ENCODE measurements around the gene NFX1.

NFX1 gene

DNA sequence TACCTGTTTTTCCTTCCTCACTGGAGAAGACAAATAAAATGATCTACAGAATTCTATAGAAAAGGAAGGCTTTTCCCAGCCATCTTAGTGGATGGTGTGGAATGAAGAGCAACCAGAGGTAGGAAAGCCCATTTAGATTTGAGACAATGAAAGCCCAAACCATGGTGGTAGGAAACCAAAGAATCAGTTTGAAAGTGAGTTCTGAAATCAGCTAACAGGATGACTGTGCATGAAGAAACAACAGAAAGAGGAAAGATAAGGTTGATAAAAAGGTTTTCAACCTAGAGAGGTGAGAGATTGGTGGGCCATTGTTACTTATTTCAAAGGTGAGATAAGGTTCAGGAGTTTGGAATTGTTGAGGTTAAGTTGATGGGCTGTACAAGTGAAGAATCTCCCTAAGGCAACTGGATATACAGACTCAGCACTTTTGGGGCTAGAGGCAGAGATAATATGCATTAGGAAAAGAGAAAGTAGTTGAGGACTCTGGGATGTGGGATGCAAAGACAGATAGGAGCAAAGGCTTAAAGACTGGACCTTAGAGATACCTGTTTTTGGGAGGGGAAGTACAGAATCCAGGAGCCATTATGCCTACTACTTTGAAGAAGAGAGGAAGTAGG lies 23.1 kb upstream of the NFX1 start:
- no peak for DNase-seq

DNA sequence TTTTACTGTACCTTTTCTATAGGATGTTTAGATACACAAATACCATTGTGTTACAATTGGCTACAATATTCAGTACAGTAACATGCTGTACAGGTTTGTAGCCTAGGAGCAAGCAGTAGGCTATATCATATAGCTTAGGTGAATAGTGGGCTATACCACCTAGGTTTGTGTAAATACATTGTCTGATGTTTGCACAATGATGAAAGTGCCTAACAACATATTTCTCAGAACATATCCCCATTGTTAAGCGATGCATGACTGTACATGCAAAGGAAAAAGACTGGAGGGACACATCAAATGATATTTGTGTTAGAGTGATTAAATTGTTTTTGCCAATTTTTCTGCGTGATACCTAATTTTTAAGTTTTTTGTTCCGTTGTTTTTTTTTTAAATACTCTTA lies 20.2 kb upstream of the NFX1 start:
- DNase-seq = no peak

DNA sequence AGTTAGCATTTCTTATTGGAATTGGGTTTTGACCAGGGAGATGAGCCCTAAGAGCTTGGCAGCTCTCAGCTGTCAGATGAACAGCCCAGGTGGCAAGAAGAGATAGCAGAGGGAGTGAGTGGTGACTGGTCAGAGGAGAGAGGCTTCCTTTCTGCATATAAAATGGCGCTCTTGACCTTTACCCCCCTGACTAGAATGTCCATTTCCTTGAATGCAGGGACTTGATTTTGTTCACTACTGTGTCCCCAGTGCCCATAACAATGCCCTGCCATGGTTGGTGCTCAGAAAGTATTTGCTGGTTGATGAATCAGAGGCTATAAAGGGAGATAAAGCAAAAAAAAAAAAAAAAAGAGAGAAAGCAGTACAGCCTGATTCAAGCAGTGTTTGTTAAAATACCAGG lies 18.3 kb upstream of the NFX1 start:
- DNase-seq = no peak

DNA sequence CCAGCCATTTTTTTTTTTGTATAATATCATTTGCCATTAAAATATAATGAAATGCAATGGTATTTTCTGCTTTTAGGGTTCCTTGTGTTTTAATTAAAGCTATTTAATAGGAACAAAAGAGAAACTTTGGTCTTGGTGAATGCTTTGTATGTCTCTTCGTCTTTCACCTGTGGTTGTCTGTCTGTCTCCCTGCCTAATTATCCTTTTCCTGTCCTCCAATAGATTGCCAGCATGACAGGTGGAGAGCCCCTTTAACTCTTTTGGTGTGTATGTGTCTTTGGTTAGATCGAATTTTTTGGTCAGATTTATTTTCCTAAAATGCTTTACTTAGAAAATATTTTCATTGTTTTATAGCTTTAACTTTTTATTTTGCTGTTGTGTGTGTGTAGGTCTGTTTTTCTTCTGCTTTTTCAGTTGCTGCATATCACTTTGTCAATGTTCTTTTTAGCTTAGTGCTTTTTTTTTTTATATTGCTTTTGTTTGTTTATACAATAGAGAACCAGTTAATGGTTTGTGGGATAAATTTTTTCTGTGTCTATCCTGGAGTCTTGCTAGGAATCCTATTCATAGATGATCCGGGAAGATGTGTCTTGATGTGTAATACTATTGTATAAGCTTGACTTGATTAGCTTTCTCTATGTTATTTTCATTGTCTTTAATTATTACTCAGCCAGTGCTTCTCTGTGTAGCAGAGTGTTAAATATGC lies 16.9 kb upstream of the NFX1 start:
- DNase-seq = no peak

DNA sequence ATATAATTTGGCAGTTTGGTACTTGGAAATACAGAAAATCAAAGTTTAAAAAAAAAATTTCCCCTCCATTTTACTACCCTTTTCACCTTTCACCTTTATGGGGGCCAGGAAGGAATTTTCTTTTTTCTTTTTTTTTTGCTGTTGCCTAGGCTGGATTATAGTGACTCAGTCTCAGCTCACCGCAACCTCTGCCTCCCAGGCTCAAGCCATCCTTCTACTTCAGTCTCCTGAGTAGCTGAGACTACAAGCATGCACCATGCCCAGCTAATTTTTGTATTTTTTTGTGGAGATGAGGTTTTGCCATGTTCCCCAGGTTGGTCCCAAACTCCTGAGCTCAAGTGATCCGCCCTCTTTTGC lies 16.4 kb upstream of the NFX1 start:
- no peak for DNase-seq

DNA sequence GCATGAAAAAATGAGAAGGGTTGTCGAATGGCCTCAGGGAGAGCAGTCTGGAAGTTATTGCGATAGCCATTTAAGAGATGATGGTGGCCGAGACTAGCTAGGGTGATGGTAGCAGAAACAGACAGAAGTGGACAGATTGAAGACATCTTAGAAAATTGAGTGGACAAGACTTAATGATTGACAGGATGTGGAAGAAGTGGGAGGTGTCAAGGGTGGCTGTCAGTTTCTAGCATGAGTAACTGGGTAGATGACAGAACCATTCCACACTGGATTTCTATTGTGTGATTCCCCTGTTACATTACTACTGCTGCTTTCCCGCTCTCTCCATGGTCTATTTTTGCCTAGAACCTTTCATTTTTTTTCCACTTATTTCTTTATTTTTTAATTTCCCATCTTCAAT lies 12.8 kb upstream of the NFX1 start:
- no peak for DNase-seq

DNA sequence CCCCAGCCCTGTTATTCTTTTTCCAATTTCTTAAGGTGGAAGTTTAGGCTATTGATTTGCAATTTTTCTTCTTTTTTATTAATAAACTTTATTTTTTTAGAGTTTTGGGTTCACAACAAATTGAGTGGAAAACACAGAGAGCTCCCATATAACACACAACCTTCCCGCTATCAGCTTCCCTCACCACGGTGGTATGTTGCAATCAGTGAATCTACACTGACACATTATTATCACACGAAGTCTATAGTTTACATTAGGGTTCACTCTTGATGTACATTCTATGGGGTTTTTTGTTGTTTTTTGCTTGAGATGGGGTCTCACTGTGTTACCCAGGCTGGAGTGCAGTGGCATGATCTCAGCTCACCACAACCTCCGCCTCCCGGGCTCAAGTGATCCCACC lies 4.8 kb upstream of the NFX1 start:
- DNase-seq = no peak

DNA sequence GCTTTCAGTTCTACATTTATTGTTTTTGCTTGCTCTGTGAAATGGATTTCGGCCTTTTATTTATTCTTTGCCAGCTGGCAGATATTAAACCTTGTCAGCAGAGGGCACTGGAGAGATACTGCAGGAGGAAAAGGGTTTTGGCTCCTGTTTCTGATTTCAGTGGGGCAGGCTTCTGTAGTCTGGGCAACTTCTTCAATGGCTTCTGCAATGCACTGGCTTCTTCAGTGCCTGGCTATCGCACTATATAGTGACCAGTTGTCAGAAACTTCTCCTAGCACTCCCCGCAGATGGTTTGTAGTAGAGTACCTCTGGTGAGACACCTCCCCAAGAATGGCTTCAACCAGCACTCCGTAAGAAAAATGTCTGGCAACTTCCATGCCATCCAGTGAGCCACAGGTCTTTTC lies 3.2 kb upstream of the NFX1 start:
- DNase-seq = peak; percentile 70

DNA sequence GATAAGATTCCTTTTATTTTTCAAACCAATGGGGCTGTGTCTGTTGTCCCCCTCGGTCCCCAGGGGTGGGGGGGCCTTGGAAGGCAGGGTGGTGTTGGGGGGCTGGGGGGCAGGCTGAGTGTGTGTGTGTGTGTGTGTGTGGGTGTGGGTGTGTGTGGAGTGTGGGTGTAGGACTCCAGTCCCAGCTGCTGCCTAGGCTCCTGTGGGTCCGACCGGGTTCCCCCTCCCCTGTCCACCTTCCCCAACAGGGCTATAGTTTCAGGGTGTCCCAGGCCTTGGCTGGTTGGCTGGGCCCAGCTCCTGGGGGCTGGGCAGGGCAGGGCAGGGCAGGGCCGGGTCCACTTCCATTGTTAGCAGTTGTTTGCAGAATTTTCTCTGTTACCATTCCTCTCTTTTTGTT lies 2.1 kb upstream of the NFX1 start:
- no peak for DNase-seq

DNA sequence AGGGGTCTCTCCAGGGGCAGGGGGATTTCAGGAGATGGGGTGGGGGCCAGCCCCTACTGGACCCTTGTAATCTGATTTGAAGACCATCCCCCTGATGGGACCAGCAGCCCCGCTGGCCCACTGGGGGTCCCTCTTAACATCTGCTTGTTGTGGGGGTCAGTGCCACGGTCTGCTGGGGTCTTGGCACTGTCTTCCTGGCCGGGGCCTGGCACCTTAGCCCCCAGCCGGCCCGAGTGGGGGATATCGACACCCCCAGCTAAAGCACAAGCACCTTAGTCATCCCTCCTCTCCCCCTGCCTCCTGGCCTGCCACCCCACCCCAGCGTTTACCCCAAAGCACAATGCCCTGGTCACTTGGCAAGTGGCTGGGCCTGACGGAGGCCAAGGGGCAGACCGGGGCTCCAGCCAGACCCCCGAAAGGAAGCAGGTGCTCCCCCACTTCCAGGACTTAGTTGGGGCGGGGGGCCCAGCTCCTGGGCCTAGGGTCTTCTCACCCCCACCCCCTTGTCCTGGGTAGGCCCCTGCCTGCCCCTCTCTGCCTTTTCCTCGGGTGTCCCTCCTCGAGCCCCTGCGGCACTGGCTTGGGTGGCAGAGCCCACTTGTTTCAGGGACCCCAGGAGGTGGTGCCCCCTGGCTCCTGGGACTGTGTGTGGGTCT lies 1.4 kb upstream of the NFX1 start:
- no peak for DNase-seq

DNA sequence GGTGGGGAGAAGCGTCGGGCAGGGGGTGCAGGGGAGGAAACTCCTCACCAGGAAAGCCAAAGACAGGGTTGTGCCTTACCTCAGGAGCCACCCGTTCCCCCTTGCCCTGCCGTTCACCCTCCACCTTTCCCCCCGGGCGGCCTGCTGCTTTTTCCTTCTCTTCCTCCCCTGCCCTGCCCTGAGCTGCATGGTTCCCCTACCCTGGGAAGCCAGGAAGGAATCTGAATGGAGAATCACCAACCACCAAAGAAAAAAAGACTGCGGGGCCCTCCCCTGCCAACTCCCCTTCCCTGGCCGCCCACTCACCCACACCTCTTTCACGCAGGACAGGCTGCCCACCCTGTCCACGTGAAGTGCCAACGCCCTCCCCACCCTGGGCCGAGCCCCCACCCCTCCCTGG lies 820 bp upstream of the NFX1 start:
- peak; percentile 70 for DNase-seq

DNA sequence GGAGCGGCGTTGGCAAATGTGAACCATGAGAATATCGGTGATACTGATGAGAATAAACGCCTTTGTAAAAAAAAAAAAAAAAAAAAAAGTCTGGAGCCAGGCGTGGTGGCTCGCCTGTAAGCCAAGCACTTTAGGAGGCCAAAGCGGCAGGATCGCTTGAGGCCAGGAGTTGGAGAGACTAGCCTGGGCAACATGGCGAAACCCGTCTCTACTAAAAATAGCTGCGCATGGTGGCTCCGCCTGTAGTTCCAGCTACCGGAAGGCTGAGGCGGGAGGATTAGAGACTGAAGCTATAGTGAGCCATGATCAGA lies 425 bp upstream of the NFX1 start:
- DNase-seq = no peak

DNA sequence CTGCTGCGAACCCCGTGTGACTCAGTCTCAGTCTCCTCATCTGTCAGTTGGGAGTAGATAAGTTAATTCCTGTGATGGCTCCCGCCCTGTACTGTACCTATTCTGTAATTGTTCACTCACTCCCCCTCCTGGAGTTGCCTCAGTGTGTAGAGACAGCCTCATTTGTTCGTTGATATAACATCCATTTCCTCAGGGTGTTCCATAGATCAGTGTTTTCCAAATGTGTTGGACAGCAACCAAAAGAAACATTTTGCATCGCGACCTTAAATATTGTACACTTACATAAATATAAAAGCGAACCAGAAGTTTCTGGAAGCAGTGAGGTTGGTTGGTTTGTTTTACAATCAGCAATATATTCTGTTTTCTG lies 698 bp downstream of the NFX1 start:
- DNase-seq = no peak

DNA sequence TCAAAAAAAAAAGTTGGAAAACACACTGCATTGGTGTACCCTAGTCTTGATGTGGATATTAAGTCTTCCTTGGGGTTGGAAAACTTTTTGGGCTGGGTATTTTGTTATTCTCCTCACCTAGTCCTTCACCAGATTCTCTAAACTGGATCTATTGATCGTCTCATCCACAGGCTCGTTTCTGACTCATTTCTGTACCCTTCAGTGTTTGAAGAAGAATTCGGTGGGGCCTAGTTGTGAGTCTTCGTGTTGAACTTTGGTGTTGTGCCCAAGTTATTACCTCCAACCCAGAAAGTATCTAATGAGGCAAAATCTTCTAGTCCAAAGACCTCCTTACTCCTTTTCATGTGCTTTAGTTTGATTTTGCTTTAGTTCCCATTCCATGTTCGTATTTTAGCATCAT lies 1.6 kb downstream of the NFX1 start:
- DNase-seq = no peak

DNA sequence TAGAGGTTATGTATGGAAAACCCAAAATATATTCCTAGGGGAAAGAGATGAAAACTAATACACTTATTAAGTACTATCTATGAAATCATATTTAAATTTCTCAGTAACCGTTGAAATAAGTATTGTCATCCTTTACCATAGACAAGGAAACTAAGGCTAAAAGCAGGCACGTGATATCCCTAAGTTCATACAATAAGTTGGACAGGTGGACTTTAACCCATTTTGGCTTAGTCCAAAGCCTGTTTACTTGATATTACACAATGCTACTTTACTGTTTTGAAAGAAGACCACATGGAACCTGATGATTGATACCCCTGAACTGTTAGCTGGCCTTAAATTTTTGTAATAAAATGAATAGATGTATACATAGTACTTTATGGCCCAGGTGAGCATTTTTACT lies 3.5 kb downstream of the NFX1 start:
- no peak for DNase-seq

DNA sequence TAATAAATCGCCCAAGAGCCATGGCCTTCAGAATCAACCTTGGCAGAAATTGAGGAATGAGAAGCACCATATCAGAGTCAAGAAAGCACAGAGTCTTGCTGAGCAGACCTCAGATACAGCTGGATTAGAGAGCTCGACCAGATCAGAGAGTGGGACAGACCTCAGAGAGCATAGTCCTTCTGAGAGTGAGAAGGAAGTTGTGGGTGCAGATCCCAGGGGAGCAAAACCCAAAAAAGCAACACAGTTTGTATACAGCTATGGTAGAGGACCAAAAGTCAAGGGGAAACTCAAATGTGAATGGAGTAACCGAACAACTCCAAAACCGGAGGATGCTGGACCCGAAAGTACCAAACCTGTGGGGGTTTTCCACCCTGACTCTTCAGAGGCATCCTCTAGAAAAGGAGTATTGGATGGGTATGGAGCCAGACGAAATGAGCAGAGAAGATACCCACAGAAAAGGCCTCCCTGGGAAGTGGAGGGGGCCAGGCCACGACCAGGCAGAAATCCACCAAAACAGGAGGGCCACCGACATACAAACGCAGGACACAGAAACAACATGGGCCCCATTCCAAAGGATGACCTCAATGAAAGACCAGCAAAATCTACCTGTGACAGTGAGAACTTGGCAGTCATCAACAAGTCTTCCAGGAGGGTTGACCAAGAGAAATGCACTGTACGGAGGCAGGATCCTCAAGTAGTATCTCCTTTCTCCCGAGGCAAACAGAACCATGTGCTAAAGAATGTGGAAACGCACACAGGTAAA lies 4.5 kb downstream of the NFX1 start:
- no peak for DNase-seq

DNA sequence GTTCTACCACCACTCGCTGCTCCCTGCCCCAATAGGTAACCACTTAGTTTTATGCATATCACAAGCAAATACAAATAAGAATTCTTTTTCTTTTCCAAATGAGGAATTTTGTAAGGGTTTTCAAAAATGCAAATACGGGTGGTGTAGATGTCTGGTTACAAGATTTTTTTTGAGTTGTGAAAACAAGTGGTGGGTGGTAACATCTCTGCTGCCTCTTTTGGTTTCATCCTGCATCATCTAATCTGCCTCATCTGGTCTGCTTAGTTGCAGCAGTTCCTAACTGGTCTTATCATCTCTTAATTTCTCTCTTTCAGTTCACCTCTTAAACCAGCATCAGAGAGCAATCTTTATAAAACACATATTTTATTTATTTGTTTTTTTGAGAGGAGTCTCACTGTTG lies 5.3 kb downstream of the NFX1 start:
- no peak for DNase-seq

DNA sequence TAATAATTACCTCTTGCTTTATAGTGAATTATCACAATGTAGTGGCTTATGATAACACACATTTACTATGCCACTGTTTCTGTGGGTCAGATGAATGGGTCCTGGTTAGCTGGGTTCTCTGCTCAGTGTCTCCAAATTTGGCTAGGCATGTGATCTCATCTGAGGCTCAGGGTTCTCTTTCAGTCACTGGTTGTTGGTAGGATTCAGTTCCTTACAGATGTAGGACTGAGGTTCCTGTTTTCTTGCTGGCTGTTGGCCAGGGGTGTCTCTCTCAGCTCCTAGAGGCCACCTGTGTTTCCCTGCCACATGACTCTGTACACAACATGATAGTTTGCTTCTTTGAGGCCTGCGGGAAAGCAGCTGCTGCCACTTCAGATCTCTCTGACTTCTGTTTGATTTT lies 7.1 kb downstream of the NFX1 start:
- DNase-seq = no peak

DNA sequence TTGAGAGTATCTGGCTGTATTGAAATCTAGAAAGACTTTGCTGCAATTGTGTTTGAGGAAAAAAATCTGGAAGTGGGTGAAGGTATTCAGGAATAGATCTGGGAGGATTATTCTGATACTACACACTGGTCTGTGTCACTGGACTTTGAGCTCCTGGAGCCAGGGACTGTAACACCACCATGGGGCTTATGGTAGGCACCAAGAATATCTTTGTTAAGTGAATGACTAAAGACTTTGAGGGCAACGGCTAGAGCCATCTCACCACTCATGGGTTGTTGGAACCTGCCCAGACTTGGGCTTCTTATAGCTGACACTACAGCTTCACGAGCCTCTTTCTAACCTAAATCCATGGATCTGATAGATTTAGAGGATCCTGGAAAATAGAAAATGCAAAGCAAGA lies 10.2 kb downstream of the NFX1 start:
- no peak for DNase-seq

DNA sequence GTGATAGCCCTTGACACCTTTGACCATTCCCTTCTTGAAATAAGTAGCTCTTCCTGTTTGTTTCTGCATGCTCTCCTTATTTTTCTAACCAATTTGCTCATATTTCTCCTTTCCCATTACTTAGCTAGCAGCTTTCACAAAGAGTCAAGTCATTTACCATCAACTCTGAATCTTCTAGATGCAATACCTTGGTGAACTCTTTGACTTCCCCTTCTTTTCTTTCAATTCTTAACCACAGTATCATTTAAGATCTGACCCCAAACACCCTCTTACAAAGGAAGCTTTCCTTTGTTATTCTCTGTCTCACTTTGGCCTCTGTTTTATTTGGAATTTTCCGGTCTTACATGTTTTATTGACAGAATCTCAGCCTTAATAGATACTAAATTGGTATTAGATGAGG lies 14.0 kb downstream of the NFX1 start:
- DNase-seq = no peak

DNA sequence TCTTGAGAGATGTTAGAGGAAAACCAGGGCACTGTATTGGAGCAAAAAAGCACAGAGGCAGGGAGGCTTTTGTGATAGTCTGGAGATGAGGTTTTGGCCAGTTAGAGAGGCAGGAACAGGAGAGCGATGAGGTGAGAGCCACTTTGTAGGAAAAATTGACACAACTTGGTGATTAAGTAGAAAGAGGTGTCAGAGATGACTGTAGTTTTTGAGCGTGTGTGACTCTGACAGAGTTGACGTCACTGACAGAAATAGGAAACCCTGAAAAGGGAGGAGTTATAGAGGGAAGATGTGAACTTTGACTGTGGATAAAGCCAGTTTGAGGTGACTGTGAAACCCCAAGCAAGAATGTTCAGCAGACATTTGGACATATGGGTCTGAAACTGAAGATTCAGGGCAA lies 15.7 kb downstream of the NFX1 start:
- DNase-seq = no peak

DNA sequence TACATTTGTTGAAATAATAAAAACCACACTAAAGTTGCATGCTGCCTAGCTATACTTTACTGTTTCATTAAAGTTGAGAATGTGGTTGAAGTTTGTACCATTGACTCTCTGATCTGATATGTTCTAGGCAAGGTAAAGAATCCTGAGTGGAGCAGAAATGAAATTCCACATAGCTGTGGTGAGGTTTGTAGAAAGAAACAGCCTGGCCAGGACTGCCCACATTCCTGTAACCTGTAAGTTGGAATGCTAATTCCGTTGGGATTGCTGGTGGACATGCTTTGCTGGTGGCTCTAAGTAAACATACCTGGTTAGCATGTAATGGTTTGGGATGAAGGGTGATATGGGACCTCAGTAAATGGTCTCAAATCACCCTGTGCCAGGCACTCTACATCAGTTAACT lies 16.8 kb downstream of the NFX1 start:
- no peak for DNase-seq

DNA sequence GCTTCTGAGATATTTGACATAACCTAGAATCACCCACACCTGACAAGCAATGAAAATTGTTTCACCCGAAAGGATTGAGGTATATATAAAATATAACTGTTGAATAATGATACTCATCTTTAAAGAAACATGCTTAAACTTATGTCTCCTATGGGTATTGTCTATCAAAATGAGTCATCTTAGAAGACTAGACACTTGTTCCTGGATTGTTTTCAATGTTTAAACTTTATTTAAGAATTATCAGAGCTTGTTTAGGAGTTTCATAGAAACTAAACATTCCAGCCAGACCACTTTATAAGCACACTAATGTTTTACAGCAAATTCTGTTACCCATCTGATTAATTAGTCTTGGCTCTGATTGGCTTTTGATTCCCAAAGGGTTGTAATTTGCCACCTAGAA lies 19.6 kb downstream of the NFX1 start:
- DNase-seq = no peak

DNA sequence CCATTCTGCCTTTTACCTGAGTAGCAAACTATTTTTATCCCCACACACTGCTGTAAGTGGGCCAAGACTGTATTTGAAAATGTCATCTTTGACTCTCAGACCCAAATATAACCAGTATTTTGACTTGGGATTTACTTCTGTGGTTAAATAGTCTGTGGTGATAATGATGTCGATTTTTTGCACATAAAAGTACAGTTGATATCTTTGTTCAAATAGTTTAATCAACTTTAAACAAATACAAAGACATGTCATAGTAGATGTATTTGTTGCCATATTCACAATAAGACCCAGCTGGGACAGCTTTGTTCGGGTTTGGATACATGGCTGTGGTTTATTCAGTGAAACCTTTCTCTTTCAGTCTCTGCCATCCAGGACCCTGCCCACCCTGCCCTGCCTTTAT lies 20.4 kb downstream of the NFX1 start:
- DNase-seq = no peak

Data from activated effector memory CD4-positive, alpha-beta T cell treated with anti-CD3 and anti-CD28 coated beads, Interleukin-2, amount 50 U/mL, for 16 hours (primary cell).